WTC11 (cell line): Measurements from ENCODE around the gene CTDP1. TPM values are rescaled to one million over a fixed set of nuclear protein-coding genes. Genes with fewer than 3 reads are reported as not detected.

Experiments
- ATAC-seq: fragments of 200-7000 bp; cut with Tn5 transposase; 2 replicates; pipeline ENCODE4 v1.10.0; 2021; ENCODE audit warnings: mild to moderate bottlenecking, moderate library complexity
- CTCF ChIA-PET: fragments of 300-600 bp; sonication (Branson Sonifier 250); formaldehyde crosslinking; loops from one replicate; lab custom pipeline; 2021; ENCODE audit warnings: antibody characterized with exemption; lab: Charles Lee
- POLR2A ChIA-PET: fragments of 350-600 bp; sonication (Branson Sonifier 250); formaldehyde crosslinking; loops from one replicate; lab custom pipeline; 2021; ENCODE audit warnings: antibody characterized with exemption; lab: Charles Lee
- DNase-seq: peaks from one replicate; pipeline ENCODE4 v3.0.0; 2021; ENCODE audit warnings: low spot score
- H3K27ac Mint-ChIP-seq: 2 replicates; pipeline ENCODE4 v1.8.0; 2021; ENCODE audit warnings: mixed read lengths
- H3K27me3 Mint-ChIP-seq: 2 replicates; pipeline ENCODE4 v1.8.0; 2021; ENCODE audit warnings: low read depth, mild to moderate bottlenecking, moderate library complexity, mixed read lengths
- H3K36me3 Mint-ChIP-seq: 2 replicates; pipeline ENCODE4 v1.8.0; 2021; ENCODE audit warnings: mixed read lengths
- H3K4me1 Mint-ChIP-seq: 2 replicates; pipeline ENCODE4 v1.8.0; 2022; ENCODE audit warnings: mixed read lengths
- H3K4me3 Mint-ChIP-seq: 2 replicates; pipeline ENCODE4 v1.8.0; 2021; ENCODE audit warnings: mild to moderate bottlenecking, moderate library complexity, mixed read lengths
- H3K9me3 Mint-ChIP-seq: 2 replicates; pipeline ENCODE4 v1.8.0; 2021; ENCODE audit warnings: mixed read lengths
- CTCF ChIP-seq: fragments of 200-600 bp; IDR thresholded peaks from 2 replicates; pipeline ENCODE4 v1.8.0; 2022; ENCODE audit warnings: antibody characterized with exemption
- FOXK1 ChIP-seq: sonication (generic); formaldehyde crosslinking; IDR thresholded peaks from 2 replicates; pipeline ENCODE4 v1.8.0; 2022; ENCODE audit warnings: mild to moderate bottlenecking, moderate library complexity, missing genetic modification reagents
- FOXP1 ChIP-seq: sonication (generic); formaldehyde crosslinking; IDR thresholded peaks from 2 replicates; pipeline ENCODE4 v1.8.0; 2022; ENCODE audit warnings: missing genetic modification reagents, mild to moderate bottlenecking, moderate library complexity, borderline replicate concordance
- GTF2I ChIP-seq: fragments of 250-450 bp; sonication (Bioruptor Pico); conservative IDR thresholded peaks from 2 replicates; pipeline ENCODE4 v1.4.0; 2021; ENCODE audit warnings: mild to moderate bottlenecking
- IRF2 ChIP-seq: sonication (generic); formaldehyde crosslinking; IDR thresholded peaks from 2 replicates; pipeline ENCODE4 v1.8.0; 2022; ENCODE audit warnings: low read depth, missing genetic modification reagents, borderline replicate concordance
- MXD4 ChIP-seq: fragments of 250-450 bp; sonication (Bioruptor Pico); IDR thresholded peaks from 2 replicates; pipeline ENCODE4 v1.8.0; 2021; ENCODE audit warnings: mild to moderate bottlenecking, moderate library complexity, borderline replicate concordance
- MYBL2 ChIP-seq: sonication (generic); formaldehyde crosslinking; IDR thresholded peaks from 2 replicates; pipeline ENCODE4 v1.8.1; 2023; ENCODE audit warnings: mild to moderate bottlenecking, moderate library complexity, missing genetic modification reagents
- NFE2L1 ChIP-seq: sonication (generic); formaldehyde crosslinking; IDR thresholded peaks from 2 replicates; pipeline ENCODE4 v1.8.1; 2023; ENCODE audit warnings: missing genetic modification reagents
- SMAD3 ChIP-seq: sonication (generic); formaldehyde crosslinking; IDR thresholded peaks from 2 replicates; pipeline ENCODE4 v1.8.0; 2022; ENCODE audit warnings: missing genetic modification reagents, mild to moderate bottlenecking, borderline replicate concordance
- SOX15 ChIP-seq: fragments of 250-450 bp; sonication (Bioruptor Pico); IDR thresholded peaks from 2 replicates; pipeline ENCODE4 v1.9.0; 2021; ENCODE audit warnings: mild to moderate bottlenecking
- ZNF396 ChIP-seq: fragments of 250-450 bp; sonication (Bioruptor Pico); IDR thresholded peaks from 2 replicates; pipeline ENCODE4 v1.8.0; 2021; ENCODE audit warnings: mild to moderate bottlenecking, moderate library complexity, borderline replicate concordance
- total RNA-seq: library from RNA; stranded (reverse); gene quantifications from 3 replicates; pipeline ENCODE4 v1.2.3, GENCODE V29; 2021
- TF ChIP-seq, protein P1 (sequence below): sonication (generic); formaldehyde crosslinking; IDR thresholded peaks from 2 replicates; pipeline ENCODE4 v1.8.0; 2022; ENCODE audit warnings: mild to moderate bottlenecking, missing genetic modification reagents
- TF ChIP-seq, protein P2 (sequence below): sonication (generic); formaldehyde crosslinking; IDR thresholded peaks from 2 replicates; pipeline ENCODE4 v1.8.1; 2022; ENCODE audit warnings: missing genetic modification reagents, borderline replicate concordance
- TF ChIP-seq, protein P3 (sequence below): sonication (generic); formaldehyde crosslinking; IDR thresholded peaks from 2 replicates; pipeline ENCODE4 v1.8.0; 2022; ENCODE audit warnings: missing genetic modification reagents

Gene CTDP1
- total RNA-seq, 1 experiment from 2014 or later = 39.7 TPM

GRCh38 chr18:79766308-79766707 lies 86.7 kb downstream of the CTDP1 start:
- peaks cover 11% of the 10 kb centered on the region for H3K27me3 Mint-ChIP-seq
- TF ChIP-seq ZNF396 (CRISPR knock-in tag) (no peak), FOXK1 (no peak), CTCF (no peak), FOXP1 (CRISPR knock-in tag) (no peak), IRF2 (CRISPR knock-in tag) (no peak)
- TF ChIP-seq, protein P1, sequence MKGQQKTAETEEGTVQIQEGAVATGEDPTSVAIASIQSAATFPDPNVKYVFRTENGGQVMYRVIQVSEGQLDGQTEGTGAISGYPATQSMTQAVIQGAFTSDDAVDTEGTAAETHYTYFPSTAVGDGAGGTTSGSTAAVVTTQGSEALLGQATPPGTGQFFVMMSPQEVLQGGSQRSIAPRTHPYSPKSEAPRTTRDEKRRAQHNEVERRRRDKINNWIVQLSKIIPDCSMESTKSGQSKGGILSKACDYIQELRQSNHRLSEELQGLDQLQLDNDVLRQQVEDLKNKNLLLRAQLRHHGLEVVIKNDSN (CRISPR knock-in tag) = no peak
- TF ChIP-seq, protein P2, sequence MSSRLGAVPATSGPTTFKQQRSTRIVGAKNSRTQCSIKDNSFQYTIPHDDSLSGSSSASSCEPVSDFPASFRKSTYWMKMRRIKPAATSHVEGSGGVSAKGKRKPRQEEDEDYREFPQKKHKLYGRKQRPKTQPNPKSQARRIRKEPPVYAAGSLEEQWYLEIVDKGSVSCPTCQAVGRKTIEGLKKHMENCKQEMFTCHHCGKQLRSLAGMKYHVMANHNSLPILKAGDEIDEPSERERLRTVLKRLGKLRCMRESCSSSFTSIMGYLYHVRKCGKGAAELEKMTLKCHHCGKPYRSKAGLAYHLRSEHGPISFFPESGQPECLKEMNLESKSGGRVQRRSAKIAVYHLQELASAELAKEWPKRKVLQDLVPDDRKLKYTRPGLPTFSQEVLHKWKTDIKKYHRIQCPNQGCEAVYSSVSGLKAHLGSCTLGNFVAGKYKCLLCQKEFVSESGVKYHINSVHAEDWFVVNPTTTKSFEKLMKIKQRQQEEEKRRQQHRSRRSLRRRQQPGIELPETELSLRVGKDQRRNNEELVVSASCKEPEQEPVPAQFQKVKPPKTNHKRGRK (CRISPR knock-in tag) = no peak
- DNase-seq (no peak), ATAC-seq (no peak)
- H3K9me3 Mint-ChIP-seq = peaks cover 53% of the 10 kb centered on the region
- H3K4me1 Mint-ChIP-seq = no peaks in the 10 kb centered on the region
- H3K27ac Mint-ChIP-seq = no peak overlapping the region
- ChIA-PET POLR2A (no interaction called here), CTCF (no interaction called here)
- peaks cover 3% of the 10 kb centered on the region; the same call in 1 of the 2 replicates for H3K36me3 Mint-ChIP-seq
- H3K4me3 Mint-ChIP-seq = no peak overlapping the region

DNA sequence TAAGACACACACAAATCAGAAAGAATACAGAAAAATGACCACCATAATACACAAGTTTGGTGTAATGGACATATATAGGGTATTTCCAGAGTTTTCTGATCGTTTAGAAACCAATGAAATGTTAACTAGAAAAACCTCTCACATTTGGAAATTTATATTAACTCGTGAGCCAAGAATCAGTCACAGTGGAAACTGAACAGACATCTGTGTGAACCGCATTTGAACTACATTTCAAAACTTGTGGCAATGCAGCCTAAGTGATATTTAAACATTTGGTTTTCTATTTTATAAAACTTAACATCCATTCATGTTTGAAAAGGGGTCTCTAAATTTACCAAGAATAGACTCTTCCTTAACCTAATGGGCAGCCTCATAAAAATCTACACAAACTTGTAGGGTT lies 89.1 kb downstream of the CTDP1 start:
- Mint-ChIP-seq H3K36me3 (peaks cover 3% of the 10 kb centered on the region; the same call in 1 of the 2 replicates), H3K4me3 (no peak overlapping the region)
- POLR2A ChIA-PET = no interaction called here
- TF ChIP-seq GTF2I (CRISPR knock-in tag) = no peak
- TF ChIP-seq MYBL2 = no peak
- no peak for TF ChIP-seq SMAD3 (CRISPR knock-in tag)
- TF ChIP-seq SOX15 = no peak
- no peak for TF ChIP-seq ZNF396 (CRISPR knock-in tag)
- TF ChIP-seq, protein P3, sequence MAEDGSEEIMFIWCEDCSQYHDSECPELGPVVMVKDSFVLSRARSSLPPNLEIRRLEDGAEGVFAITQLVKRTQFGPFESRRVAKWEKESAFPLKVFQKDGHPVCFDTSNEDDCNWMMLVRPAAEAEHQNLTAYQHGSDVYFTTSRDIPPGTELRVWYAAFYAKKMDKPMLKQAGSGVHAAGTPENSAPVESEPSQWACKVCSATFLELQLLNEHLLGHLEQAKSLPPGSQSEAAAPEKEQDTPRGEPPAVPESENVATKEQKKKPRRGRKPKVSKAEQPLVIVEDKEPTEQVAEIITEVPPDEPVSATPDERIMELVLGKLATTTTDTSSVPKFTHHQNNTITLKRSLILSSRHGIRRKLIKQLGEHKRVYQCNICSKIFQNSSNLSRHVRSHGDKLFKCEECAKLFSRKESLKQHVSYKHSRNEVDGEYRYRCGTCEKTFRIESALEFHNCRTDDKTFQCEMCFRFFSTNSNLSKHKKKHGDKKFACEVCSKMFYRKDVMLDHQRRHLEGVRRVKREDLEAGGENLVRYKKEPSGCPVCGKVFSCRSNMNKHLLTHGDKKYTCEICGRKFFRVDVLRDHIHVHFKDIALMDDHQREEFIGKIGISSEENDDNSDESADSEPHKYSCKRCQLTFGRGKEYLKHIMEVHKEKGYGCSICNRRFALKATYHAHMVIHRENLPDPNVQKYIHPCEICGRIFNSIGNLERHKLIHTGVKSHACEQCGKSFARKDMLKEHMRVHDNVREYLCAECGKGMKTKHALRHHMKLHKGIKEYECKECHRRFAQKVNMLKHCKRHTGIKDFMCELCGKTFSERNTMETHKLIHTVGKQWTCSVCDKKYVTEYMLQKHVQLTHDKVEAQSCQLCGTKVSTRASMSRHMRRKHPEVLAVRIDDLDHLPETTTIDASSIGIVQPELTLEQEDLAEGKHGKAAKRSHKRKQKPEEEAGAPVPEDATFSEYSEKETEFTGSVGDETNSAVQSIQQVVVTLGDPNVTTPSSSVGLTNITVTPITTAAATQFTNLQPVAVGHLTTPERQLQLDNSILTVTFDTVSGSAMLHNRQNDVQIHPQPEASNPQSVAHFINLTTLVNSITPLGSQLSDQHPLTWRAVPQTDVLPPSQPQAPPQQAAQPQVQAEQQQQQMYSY (CRISPR knock-in tag) = no peak
- TF ChIP-seq NFE2L1 (CRISPR knock-in tag) = no peak
- TF ChIP-seq MXD4 (CRISPR knock-in tag) = no peak
- TF ChIP-seq, all 79 proteins: peak for 0
- Mint-ChIP-seq H3K27me3 (peaks cover 11% of the 10 kb centered on the region), H3K4me1 (no peaks in the 10 kb centered on the region), H3K27ac (no peak overlapping the region), H3K9me3 (peaks cover 33% of the 10 kb centered on the region)
- DNase-seq (no peak), ATAC-seq (no peak)
- CTCF ChIA-PET = no interaction called here
